GM19043 (cell line): ENCODE measurements around the gene DISP3.
A peak's percentile ranks its signal among the peaks of the same experiment; 100 is the strongest.

Experiments used
- ATAC-seq: cut with Tn5 transposase; IDR thresholded peaks from one replicate; pipeline ENCODE4 v1.9.1; 2021; ENCODE audit warnings: low read depth; ENCODE audit not compliant: unreplicated experiment

The DISP3 gene, protein sequence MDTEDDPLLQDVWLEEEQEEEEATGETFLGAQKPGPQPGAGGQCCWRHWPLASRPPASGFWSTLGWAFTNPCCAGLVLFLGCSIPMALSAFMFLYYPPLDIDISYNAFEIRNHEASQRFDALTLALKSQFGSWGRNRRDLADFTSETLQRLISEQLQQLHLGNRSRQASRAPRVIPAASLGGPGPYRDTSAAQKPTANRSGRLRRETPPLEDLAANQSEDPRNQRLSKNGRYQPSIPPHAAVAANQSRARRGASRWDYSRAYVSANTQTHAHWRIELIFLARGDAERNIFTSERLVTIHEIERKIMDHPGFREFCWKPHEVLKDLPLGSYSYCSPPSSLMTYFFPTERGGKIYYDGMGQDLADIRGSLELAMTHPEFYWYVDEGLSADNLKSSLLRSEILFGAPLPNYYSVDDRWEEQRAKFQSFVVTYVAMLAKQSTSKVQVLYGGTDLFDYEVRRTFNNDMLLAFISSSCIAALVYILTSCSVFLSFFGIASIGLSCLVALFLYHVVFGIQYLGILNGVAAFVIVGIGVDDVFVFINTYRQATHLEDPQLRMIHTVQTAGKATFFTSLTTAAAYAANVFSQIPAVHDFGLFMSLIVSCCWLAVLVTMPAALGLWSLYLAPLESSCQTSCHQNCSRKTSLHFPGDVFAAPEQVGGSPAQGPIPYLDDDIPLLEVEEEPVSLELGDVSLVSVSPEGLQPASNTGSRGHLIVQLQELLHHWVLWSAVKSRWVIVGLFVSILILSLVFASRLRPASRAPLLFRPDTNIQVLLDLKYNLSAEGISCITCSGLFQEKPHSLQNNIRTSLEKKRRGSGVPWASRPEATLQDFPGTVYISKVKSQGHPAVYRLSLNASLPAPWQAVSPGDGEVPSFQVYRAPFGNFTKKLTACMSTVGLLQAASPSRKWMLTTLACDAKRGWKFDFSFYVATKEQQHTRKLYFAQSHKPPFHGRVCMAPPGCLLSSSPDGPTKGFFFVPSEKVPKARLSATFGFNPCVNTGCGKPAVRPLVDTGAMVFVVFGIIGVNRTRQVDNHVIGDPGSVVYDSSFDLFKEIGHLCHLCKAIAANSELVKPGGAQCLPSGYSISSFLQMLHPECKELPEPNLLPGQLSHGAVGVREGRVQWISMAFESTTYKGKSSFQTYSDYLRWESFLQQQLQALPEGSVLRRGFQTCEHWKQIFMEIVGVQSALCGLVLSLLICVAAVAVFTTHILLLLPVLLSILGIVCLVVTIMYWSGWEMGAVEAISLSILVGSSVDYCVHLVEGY (N-terminal part only)

DNA sequence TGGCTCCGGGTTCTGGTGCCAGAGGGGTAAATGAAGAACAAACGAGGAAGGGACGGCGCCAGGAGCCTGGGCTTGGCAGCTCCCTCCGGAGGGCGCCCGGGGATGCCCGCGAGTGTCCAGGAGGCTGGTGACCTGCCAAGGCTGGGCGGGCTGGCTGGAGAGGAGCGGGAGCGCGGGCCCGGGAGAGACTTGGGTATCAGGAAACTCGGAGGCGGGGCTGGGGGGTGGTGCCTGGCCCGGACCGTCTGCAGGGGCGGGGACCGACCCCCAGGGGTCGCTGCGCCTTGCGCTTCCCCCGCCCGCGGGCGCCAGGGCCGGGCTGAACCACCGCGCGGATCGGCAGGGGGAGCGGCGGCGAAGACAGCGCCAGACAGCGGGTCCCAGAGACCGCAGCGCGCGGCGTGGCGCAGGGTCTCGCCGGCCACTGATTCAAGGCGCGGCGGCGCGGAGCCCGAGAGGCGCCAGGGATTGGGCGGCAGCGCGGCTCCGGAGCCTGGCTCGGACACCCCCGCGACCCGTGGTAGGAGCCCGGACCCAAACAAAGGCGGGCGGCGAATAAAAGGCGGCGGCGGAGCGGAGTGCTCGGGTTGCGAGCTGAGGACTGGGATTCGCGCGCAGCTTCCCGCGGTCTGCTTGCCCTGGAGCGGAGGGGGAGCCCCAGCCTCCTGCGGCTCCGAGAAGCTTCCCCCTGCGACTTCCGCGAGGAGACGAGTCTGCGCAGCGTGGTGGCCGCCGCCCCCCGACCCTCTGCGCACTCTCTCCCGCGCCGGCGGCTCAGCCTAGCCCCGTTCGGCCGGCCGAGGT, at the start of gene DISP3:
TSS of gene DISP3 (plus strand) at position 585 of the 804 bp plus-strand sequence. CDS start 21,838 bp downstream, outside the sequence.
- ATAC-seq, result peak; percentile 74

DNA sequence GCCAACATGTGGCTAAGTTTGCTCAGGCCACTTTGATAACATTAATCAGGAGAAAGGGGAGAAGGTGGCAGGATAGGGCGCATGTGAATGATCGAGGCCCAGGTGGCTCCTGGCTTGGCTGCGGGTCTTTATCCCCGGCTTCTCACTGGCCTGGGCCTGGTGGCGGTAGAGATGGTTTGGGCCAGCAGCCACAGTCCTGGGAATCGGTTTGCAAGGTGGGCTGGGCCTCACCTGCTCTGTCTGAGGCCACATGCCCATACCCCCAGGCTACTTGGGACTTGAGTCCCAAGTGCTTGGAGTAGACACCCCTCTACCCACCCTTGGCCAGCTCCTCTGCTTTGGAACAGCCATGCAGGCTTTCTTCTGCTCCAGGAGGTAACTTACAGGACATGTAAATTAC, 49.7 kb upstream of the DISP3 start:
- no peak for ATAC-seq

DNA sequence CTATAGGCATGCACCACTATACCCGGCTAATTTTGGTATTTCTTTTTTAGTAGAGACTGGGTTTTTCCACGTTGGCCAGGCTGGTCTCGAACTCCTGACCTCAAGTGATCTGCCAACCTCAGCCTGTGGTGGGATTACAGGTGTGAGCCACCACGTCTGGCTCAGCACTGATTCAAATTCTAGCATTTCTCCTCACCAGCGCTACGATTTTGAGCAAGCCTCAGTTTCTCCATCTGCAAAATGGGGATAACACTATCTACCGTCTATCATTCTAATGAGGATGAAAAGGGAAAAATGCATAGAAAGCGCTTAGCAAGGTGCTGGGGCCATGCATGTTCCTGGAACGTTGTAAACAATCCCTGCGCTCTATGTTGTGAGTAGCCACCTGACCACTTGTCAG, 49.0 kb upstream of the DISP3 start:
- no peak for ATAC-seq

DNA sequence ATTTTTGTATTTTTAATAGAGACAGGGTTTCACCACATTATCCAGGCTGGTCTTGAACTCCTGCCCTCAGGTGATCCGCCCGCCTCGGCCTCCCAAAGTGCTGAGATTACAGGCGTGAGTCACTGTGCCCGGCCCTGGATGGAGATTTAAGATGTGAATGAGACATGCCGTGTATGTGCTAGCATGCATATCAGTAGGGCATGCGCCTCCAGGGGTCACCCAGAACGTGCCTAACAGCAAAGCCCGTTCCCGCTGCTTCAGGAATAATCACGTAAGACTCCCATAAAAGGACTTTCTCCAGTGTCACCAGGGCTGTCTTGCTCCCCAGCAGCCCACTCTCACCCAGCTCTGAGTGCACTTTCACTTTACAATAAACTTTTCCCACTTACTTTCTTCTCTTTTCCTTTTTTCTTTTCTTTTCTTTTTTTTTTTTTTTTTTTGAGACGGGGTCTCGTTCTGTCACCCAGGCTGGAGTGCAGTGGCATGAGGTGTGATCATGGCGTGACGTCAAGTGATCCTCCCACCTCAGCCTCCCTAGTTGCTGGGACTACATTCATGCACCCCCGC, 46.9 kb upstream of the DISP3 start:
- no peak for ATAC-seq

DNA sequence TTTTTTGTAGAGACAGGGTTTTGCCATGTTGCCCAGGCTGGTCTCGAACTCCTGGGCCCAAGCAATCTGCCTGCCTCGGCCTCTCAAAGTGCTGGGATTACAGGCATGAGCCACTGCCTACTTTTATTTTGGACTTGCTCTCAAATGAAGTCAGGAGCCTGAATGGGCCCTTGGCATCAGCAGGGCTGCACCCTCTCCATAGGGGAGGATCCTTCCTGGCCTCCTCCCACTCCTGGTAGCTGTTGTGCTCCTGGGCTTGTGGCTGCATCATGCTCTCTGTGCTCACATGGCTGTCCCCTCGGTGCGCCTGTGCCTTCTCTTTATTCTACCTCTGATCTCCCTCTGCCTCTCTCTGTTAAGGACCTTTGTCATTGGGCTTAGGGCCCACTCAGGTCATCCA, 46.4 kb upstream of the DISP3 start:
- ATAC-seq, result no peak

DNA sequence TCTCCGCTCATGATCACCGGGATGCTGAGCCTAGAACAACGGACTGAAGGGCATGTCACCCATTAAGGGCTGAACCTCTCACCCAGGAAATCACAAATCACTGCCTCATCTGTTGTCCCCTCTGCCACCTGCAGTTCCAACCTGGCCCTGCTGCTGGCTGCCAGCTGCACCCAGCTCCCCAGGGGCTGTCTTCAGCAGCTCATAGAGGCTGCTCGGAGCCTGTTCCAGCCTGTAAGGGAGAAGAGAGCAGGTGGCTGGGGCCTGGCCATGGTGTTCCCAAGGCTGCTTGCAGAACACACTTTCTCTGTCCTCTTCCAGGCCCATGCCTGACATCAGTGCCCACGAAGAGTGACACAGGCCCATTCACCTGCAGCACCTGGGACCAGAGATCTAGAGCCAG, 44.5 kb upstream of the DISP3 start:
- ATAC-seq, result no peak

DNA sequence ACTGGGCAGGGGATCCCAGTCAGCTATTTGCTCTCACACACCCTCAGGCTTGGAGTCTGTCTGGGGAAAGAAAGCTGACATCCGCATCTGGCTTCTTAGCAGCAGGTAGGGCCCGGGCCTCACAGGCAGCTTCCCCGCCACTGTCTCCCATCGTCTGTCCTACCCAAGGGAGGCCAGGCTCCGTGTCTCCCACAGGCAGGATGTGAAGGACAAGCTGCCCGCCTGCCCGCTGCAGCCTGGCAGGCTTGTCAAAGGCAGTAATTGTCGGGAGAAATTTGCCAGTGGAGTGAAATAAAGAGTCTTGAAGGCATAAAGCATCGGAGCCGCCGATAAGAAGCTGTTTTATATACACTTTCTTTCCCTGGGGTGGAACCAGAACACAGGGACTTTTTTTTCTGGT, 44.0 kb upstream of the DISP3 start:
- no peak for ATAC-seq

DNA sequence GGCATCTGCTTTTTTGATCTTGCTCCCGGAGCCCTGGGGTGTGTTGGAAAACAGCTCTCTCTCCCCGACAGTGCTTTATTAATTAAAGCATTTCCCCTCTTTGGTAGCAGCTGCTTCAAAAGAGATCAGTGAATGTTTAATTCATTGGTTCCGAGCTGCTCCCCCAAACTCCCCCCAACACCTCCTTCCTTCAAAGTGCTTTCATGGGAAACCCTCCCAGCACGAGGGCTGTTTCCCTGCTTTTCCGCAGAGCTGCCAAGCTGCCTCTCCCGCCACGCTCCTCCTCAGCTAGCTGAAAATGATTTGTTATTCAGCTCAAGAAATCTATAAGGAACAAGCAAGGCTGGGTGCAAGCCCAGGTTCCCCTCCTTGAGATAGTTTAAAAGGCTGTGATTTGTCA, 40.0 kb upstream of the DISP3 start:
- no peak for ATAC-seq

DNA sequence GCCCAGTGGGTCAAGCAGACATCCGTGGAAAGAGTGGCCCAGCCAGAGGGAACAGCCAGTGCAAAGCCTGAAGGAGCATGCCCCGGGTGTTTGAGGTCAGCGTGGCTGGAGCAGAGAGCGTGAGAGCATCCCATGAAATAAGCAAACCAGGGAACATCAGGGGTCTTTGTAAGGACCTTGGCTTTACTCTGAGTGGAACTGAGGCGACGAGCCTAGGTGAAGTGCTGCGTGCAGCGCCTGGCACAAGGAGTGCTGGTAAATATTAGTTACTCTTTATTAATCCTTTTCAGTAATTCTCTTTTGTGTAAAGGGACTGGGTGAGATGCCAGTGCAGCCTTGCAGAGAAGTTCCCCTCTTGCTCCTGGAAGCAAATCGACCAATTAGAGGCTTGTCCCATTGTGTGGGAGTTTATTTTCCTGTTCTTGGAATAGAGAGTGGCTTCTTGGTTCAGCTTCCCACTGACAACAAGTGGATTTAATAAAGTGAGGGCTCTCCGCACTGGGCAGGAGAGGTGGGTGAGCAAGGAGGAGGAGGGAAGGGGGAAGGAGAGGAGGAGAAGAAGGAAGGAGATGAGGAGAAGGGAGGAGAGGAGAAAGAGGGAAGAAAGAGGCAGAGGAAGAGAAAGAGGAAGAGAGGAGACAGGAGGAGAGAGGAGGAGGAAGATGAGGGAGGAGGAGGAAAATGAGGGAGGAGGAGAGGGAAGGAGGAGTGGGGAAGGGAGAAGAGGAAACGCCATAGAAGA, 37.6 kb upstream of the DISP3 start:
- ATAC-seq, result no peak

DNA sequence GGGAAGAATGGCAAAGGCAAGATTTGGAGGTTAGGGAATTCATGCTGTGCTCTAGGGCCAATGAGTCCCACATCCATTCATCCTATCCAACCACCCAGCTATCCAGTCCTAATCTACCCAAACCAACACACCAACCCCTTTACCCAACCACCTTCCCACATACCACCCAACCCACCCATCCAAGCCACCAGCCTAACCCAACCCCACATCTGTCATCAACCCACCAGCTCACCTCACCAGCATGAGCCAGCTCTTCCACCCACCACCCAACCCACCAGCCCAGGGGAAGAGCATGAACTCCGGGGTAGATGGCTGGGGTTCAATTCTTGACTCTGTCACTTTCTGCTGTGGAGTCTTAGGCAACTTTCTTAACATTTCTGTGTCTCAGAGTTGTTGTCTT, 35.9 kb upstream of the DISP3 start:
- no peak for ATAC-seq

DNA sequence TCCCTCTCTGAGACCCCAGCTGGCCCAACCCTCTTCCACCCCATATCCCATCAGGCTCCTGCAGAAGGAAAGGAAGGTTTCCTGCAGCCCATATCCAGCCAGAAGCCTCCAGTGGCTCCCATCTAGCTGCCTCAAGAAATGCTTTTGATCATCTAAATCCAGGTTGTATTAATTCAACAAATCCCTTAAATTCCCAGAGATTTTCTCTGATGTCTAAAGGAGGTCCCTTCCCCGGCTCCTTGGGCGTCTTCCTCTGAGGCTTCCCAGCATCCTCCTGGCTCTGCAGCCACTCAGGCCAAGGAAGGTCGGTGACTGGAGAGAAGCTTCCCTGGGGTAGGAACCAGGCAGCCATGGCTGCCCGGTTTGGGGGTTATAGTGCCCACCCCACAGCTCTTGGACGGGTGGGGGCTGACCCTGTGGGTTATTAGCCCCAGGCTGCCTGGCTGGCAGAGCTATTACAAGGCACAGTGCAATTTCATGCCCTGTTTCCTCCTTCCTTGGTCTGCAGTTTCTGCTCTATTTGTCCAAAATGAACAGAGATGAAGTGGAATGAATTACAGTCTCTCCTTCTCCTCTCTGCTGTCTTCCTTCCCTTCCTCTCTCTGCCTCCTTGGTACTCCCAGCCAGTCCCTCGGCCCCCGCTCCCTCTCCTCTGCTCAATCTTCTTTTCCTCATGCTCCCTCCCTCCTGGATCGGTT, 34.8 kb upstream of the DISP3 start:
- no peak for ATAC-seq

DNA sequence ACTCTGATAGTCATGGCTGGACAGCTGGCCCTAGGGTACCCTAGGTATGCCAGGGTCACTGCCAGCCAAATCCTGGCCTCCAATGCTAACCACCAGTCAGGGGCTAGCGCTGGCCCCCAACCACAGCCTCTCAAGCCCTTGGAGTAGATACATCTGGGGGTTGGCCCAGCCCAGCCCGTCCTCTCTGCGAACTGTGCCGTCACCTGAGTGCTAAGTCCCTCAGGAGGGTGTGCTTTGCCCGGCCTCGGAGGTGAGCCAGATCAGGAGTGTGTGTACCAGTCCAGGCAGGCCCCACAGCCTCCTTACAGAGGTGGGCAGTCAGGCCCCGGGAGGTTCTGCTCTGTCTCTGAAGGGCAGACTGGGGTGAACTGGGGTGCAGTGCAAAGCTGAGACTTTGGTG, 34.0 kb upstream of the DISP3 start:
- no peak for ATAC-seq

DNA sequence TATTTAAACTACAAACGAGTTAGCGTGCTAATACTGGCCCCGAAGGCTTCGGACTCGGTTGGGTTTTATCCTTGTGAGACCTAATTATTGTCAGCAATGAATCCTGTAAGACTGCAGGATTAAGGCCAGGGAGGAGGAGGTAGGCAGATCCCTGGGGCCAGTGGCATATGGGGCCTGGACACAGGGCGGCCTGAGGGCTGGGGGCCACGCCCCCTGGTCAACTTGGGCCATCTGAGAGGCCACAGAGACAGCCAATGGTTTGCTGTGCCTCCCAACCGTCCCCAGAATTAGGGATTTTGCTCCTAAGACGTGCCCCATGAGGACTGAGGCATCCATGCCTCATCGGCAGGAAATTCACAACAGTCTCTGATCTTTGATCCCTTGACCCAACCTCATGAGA, 31.1 kb upstream of the DISP3 start:
- ATAC-seq, result no peak

DNA sequence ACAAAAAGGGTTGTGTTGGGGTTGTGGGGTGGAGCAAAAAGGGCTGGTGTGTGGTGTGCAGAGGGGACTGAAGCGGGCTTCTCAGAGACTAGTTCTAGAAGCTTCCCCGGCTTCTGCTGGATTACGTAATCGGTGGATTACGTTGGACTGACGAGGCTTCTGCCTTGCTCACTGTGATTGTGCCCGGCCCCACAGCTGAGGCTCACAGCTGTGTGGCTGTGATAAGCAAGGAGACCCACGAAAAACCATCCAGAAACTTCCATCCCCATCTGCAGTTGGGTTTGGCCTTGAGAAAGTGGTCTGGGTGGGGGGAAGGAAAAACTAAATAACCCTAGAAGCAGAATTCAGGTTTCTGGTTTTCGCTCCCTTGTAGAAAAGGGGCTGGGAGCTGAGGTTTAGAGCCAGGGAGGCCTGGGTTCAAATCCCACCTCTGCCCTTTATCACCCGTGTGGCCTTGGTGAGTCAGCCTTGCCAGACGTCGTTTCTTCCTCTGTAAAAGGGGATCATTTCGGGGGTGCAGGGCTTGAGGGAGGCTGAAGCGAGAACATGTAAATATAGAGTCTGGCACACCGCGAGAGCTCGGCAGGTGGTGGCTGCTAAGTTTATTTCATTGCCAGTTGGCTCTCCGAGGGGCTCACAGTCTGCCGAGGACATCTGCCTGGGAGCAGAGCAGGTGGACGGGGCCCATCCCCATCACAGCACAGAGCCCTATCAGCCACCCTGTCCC, 30.4 kb upstream of the DISP3 start:
- ATAC-seq, result no peak

DNA sequence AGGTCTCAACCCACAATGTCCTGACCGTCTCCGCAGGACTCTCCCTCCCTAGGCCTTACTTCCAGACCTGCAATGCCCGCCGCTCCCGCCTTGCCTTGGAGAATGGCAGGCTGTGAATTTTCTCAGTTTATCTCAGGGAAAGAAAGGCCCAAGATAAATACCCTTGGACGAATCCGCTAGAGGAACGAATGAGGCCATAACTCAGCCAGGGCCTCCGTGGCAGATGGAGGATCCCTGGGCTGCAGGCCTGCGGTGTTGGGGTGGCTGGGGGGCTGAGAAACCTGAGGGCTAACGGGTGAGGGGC, 29.9 kb upstream of the DISP3 start:
- no peak for ATAC-seq

DNA sequence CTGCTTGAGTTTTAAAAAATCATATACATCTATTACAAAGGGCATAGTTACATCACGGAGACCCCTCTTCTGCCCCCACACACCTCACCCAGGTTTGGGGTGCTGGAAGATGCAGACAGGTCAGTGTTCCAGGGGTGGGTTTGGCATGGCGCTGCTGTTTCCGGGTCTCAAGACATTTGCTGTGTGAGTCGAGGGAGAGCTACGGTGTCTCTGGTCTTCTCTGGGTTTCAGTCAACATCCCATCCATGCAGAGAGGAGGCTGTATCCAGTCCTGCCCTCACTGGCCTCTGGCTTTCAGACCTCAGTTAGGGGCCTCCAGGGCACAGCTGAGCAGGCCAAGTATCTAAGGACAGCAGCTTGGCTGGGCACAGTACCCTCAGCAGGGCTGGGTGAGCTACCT, 28.6 kb upstream of the DISP3 start:
- no peak for ATAC-seq

DNA sequence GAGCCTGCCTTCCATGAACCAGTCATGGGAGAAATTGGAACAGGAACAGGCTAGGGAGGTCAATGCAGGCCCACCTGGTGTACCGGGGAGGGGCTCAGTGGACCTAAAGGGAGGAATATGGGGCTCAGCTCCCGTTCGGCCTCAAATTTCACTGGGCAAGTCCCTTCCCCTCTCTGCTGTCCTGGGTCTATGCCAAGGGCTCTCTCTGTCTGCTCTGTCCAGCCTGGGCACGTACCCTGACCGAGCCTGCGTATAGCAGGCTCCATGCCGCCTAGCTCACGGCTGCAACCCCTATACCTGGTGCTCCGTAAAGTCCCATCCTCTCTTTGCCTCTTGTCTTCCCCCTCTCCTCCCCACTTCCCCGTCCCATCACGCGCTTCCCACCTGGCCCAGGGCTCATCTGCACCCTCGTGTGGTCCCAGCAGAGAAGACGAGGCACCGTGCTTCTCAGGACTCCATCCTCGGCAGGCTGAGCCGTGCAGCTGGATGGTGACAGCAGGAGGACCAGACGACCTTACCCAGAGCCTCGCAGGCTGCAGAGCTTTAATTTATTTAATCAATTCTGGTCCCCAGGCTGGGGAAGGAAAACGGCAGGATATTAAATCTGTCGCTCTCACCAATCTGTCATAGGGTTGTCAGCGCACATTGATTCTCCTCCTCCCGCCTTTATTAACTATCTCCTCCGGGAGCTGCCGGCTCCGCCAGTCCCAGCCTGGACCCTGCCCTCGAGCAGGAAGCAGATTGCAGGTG, 25.0 kb upstream of the DISP3 start:
- no peak for ATAC-seq
